IMR-90 (cell line): ENCODE data around the gene PPP2R5A. TPM values are rescaled to one million over a fixed set of nuclear protein-coding genes. Genes with fewer than 3 reads are reported as not detected.

Experiments used
- ATAC-seq: fragments of 200-7000 bp; cut with Tn5 transposase; 2 replicates; pipeline ENCODE4 v1.9.1; 2020; ENCODE audit warnings: low read depth, mild to moderate bottlenecking, moderate library complexity
- BruUV-seq: library from RNA; stranded (reverse); fragments of 400-500 nt; replicated peaks from 2 replicates; lab custom pipeline; 2021; lab: Mats Ljungman, UMichigan
- CTCF ChIA-PET: fragments of 300-600 bp; formaldehyde crosslinking; extraction: SDS; loops from one replicate; lab custom pipeline; 2021; ENCODE audit warnings: antibody characterized with exemption; lab: Yijun Ruan, JAX
- POLR2A ChIA-PET: fragments of 300-600 bp; sonication (Branson Sonifier 250); formaldehyde crosslinking; loops from one replicate; lab custom pipeline; 2022; ENCODE audit warnings: antibody characterized with exemption; ENCODE audit not compliant: unreplicated experiment; lab: Charles Lee
- DNase-seq: peaks from one replicate; pipeline ENCODE4 v3.0.0; 2013
- H2AFZ ChIP-seq: replicated peaks from 2 replicates; pipeline ENCODE3; 2013; ENCODE audit warnings: low read length, mild to moderate bottlenecking; ENCODE audit not compliant: poor library complexity
- H2AK5ac ChIP-seq: 2 replicates; pipeline ENCODE4 v1.6.1; 2013; ENCODE audit warnings: low read depth, low read length, inconsistent platforms
- H2AK9ac ChIP-seq: replicated peaks from 2 replicates; pipeline ENCODE3; 2013; ENCODE audit warnings: mild to moderate bottlenecking, low read depth, low read length, moderate library complexity; ENCODE audit not compliant: poor library complexity
- H2BK120ac ChIP-seq: 2 replicates; pipeline ENCODE4 v1.6.1; 2013; ENCODE audit warnings: low read depth, low read length, inconsistent platforms
- H2BK15ac ChIP-seq: 3 replicates; pipeline ENCODE4 v1.6.1; 2013; ENCODE audit warnings: low read depth, low read length, inconsistent platforms
- H2BK20ac ChIP-seq: 2 replicates; pipeline ENCODE4 v1.6.1; 2013; ENCODE audit warnings: low read depth, mild to moderate bottlenecking, inconsistent platforms, low read length, moderate library complexity
- H2BK5ac ChIP-seq: 2 replicates; pipeline ENCODE4 v1.6.1; 2013; ENCODE audit warnings: mild to moderate bottlenecking, low read depth, low read length, inconsistent platforms; ENCODE audit not compliant: poor library complexity, severe bottlenecking
- H3K14ac ChIP-seq: replicated peaks from 2 replicates; pipeline ENCODE4 v1.6.1; 2013; ENCODE audit warnings: low read depth, low read length, inconsistent platforms
- H3K18ac ChIP-seq: 2 replicates; pipeline ENCODE4 v1.6.1; 2013; ENCODE audit warnings: low read depth, low read length, control low read depth
- H3K23ac ChIP-seq: 2 replicates; pipeline ENCODE4 v1.6.1; 2013; ENCODE audit warnings: low read depth, low read length, inconsistent platforms
- H3K27ac ChIP-seq: 2 replicates; pipeline ENCODE4 v1.5.1; 2013; ENCODE audit warnings: mild to moderate bottlenecking, control low read depth, low read length; ENCODE audit not compliant: insufficient read depth
- H3K27me3 ChIP-seq: 2 replicates; pipeline ENCODE4 v1.6.1; 2013; ENCODE audit warnings: low read length; ENCODE audit not compliant: control insufficient read depth, insufficient read depth
- H3K36me3 ChIP-seq: 2 replicates; pipeline ENCODE4 v1.6.1; 2013; ENCODE audit warnings: low read length, mixed read lengths; ENCODE audit not compliant: control insufficient read depth, insufficient read depth
- H3K4ac ChIP-seq: 2 replicates; pipeline ENCODE4 v1.6.1; 2013; ENCODE audit warnings: low read depth, low read length, inconsistent platforms
- H3K4me1 ChIP-seq: 2 replicates; pipeline ENCODE4 v1.6.1; 2013; ENCODE audit warnings: low read length, mixed read lengths; ENCODE audit not compliant: control insufficient read depth, insufficient read depth
- H3K4me2 ChIP-seq: 2 replicates; pipeline ENCODE4 v1.6.1; 2013; ENCODE audit warnings: low read depth, mild to moderate bottlenecking, control low read depth, low read length, moderate library complexity
- H3K4me3 ChIP-seq: 2 replicates; pipeline ENCODE4 v1.5.1; 2013; ENCODE audit warnings: low read depth, mild to moderate bottlenecking, control low read depth, low read length, moderate library complexity; ENCODE audit not compliant: insufficient read depth
- H3K56ac ChIP-seq: 2 replicates; pipeline ENCODE4 v1.6.1; 2013; ENCODE audit warnings: low read length, inconsistent platforms; ENCODE audit not compliant: insufficient read depth; ENCODE audit errors: extremely low read depth
- H3K79me1 ChIP-seq, 2 experiments: 2 replicates each; pipeline ENCODE4 v1.6.1; 2013; ENCODE audit warnings: low read length in 2 of 2, inconsistent platforms in 1 of 2, low read depth in 1 of 2
- H3K9ac ChIP-seq: 2 replicates; pipeline ENCODE4 v1.6.1; 2013; ENCODE audit warnings: low read depth, low read length, control low read depth
- H3K9me1 ChIP-seq: 2 replicates; pipeline ENCODE4 v1.6.1; 2013; ENCODE audit warnings: low read length, inconsistent platforms; ENCODE audit not compliant: insufficient read depth
- H3K9me3 ChIP-seq: 2 replicates; pipeline ENCODE4 v1.6.1; 2013; ENCODE audit warnings: low read length; ENCODE audit not compliant: control insufficient read depth, insufficient read depth
- H4K20me1 ChIP-seq: 2 replicates; pipeline ENCODE4 v1.6.1; 2013; ENCODE audit warnings: low read length, inconsistent platforms; ENCODE audit not compliant: insufficient read depth
- H4K5ac ChIP-seq: 2 replicates; pipeline ENCODE4 v1.6.1; 2013; ENCODE audit warnings: mild to moderate bottlenecking, low read depth, low read length, control low read depth
- H4K8ac ChIP-seq, 2 experiments: 2 replicates each; pipeline ENCODE4 v1.6.1; 2013; ENCODE audit warnings: low read depth in 2 of 2, low read length in 2 of 2, control low read depth in 1 of 2, inconsistent platforms in 1 of 2
- H4K91ac ChIP-seq: 2 replicates; pipeline ENCODE4 v1.6.1; 2013; ENCODE audit warnings: low read depth, low read length, inconsistent platforms; ENCODE audit not compliant: insufficient read depth
- BHLHE40 ChIP-seq: fragments of 150-350 bp; IDR thresholded peaks from 2 replicates; pipeline ENCODE4 v1.6.1; 2016; ENCODE audit warnings: mild to moderate bottlenecking, low read depth, low read length
- CEBPB ChIP-seq: IDR thresholded peaks from 2 replicates; pipeline ENCODE4 v1.6.1; 2012; ENCODE audit warnings: low read depth, low read length, improper control_type of control experiment
- CHD1 ChIP-seq: IDR thresholded peaks from 2 replicates; pipeline ENCODE4 v1.6.1; 2012; ENCODE audit warnings: low read depth, low read length, improper control_type of control experiment
- FOS ChIP-seq: fragments of 150-350 bp; IDR thresholded peaks from 2 replicates; pipeline ENCODE4 v1.6.1; 2016; ENCODE audit warnings: low read depth, low read length
- MAFK ChIP-seq: IDR thresholded peaks from 2 replicates; pipeline ENCODE4 v1.6.1; 2012; ENCODE audit warnings: low read depth, low read length, improper control_type of control experiment
- MAZ ChIP-seq: IDR thresholded peaks from 2 replicates; pipeline ENCODE4 v1.6.1; 2012; ENCODE audit warnings: low read depth, mild to moderate bottlenecking, low read length, improper control_type of control experiment, moderate library complexity, borderline replicate concordance
- MXI1 ChIP-seq: IDR thresholded peaks from 2 replicates; pipeline ENCODE4 v1.6.1; 2012; ENCODE audit warnings: low read depth, mild to moderate bottlenecking, low read length, moderate library complexity, borderline replicate concordance
- NFE2L2 ChIP-seq: fragments of 150-350 bp; IDR thresholded peaks from 2 replicates; pipeline ENCODE4 v1.6.1; 2016; ENCODE audit warnings: low read depth, mild to moderate bottlenecking, low read length
- POLR2A ChIP-seq: IDR thresholded peaks from 2 replicates; pipeline ENCODE4 v1.6.1; 2012; ENCODE audit warnings: mild to moderate bottlenecking, low read depth, low read length
- RAD21 ChIP-seq: IDR thresholded peaks from 2 replicates; pipeline ENCODE4 v1.6.1; 2012; ENCODE audit warnings: low read length, improper control_type of control experiment
- RCOR1 ChIP-seq: IDR thresholded peaks from 2 replicates; pipeline ENCODE4 v1.6.1; 2012; ENCODE audit warnings: mild to moderate bottlenecking, low read length, improper control_type of control experiment; ENCODE audit not compliant: insufficient replicate concordance
- RFX5 ChIP-seq: IDR thresholded peaks from 2 replicates; pipeline ENCODE4 v1.8.0; 2012; ENCODE audit warnings: low read depth, mild to moderate bottlenecking, low read length, moderate library complexity
- SMC3 ChIP-seq: fragments of 150-350 bp; IDR thresholded peaks from 2 replicates; pipeline ENCODE4 v1.6.1; 2016; ENCODE audit warnings: low read depth, mild to moderate bottlenecking, antibody characterized with exemption, low read length, moderate library complexity
- WGBS, 2 experiments: methylation state at CpG; one replicate each; pipeline versions ENCODE4 v1.1.5 to v1.1.7; 2013; ENCODE audit warnings: missing lambda C conversion rate in 2 of 2; ENCODE audit not compliant: insufficient read length in 1 of 2; ENCODE audit errors: extremely low coverage in 2 of 2; 5-methylcytosine and 5-hydroxymethylcytosine counted together
- dilution Hi-C: fragments of 300-500 bp; cut with HindIII; formaldehyde crosslinking; loops from one replicate; pipeline ENCODE4 v1.14.3; 2018; ENCODE audit warnings: low sequenced_read_pairs; ENCODE audit not compliant: unreplicated experiment
- in situ Hi-C: fragments of 300-500 bp; cut with MboI; formaldehyde crosslinking; loops from 3 replicates; pipeline ENCODE4 v1.14.3; 2019; ENCODE audit warnings: low sequenced_read_pairs, inconsistent platforms, mixed read lengths
- intact Hi-C: fragments of 100-400 bp; cut with micrococcal nuclease; formaldehyde crosslinking; loops from 2 replicates; pipeline ENCODE4 v1.10.0; 2022
- polyA plus RNA-seq, 3 experiments: library from polyadenylated mRNA; depleted of rRNA; stranded (reverse); fragments of >200 nt; gene quantifications; 2 replicates each; pipeline ENCODE4 v1.2.3, GENCODE V29; 2012; ENCODE audit warnings: low replicate concordance in 1 of 3
- total RNA-seq: library from RNA; depleted of rRNA; stranded (reverse); fragments of >200 nt; gene quantifications from 2 replicates; pipeline ENCODE4 v1.2.3, GENCODE V29; 2012
- TF ChIP-seq, protein P1 (sequence below): fragments of 150-350 bp; IDR thresholded peaks from 2 replicates; pipeline ENCODE4 v1.6.1; 2017; ENCODE audit warnings: mild to moderate bottlenecking, antibody characterized with exemption, low read length, low read depth
- TF ChIP-seq, protein P2 (sequence below): conservative IDR thresholded peaks from 2 replicates; pipeline ENCODE4 v1.5.1; 2012; ENCODE audit warnings: mild to moderate bottlenecking, low read depth, low read length, improper control_type of control experiment
- TF ChIP-seq, protein P3 (sequence below): fragments of 150-350 bp; IDR thresholded peaks from 2 replicates; pipeline ENCODE4 v1.6.1; 2016; ENCODE audit warnings: low read depth, mild to moderate bottlenecking, low read length, moderate library complexity, borderline replicate concordance

The PPP2R5A gene
- total and polyA plus RNA-seq, 2 of the 4 experiments (the other 2 are of a cell fraction) = 8.4 to 12.6 TPM

- Histone ChIP-seq H3K36me3 (peaks cover 12% of the 10 kb centered on the region), H2AK9ac (no peak overlapping the region), H3K4me3 (no peak overlapping the region), H3K4ac (no peak overlapping the region), H2BK20ac (no peak overlapping the region), H3K4me2 (no peak overlapping the region), H3K27me3 (no peaks in the 10 kb centered on the region), H4K20me1 (no peaks in the 10 kb centered on the region), H2BK5ac (no peak overlapping the region), H3K14ac (no peak overlapping the region), H3K9me1 (no peaks in the 10 kb centered on the region), H3K4me1 (peaks cover under 1% of the 10 kb centered on the region; the same call in 1 of the 2 replicates), H2AFZ (no peak overlapping the region), H3K79me1 (no peaks in the 10 kb centered on the region), H4K5ac (no peak overlapping the region), H4K8ac (no peak overlapping the region), H2BK120ac (no peak overlapping the region), H2AK5ac (no peak overlapping the region), H4K91ac (no peak overlapping the region), H3K27ac (no peak overlapping the region), H2BK15ac (no peak overlapping the region), H3K23ac (no peak overlapping the region), H3K18ac (no peak overlapping the region), H3K56ac (no peak overlapping the region), H3K9ac (no peak overlapping the region), H3K9me3 (no peaks in the 10 kb centered on the region)
- DNase-seq (no peak), ATAC-seq (no peak)
- BruUV-seq = no TSS peak
- ChIA-PET CTCF (interaction anchor here (2.3 kb wide), 1 partner anchor 289 kb away, joined by 5 read pairs; no protein-coding TSS in a partner anchor), POLR2A (no interaction called here)
- WGBS, 2 experiments = no CpG with 5 or more reads among the region's 4 CpGs
- TF ChIP-seq CEBPB = no peak
- no peak for TF ChIP-seq MXI1
- TF ChIP-seq, protein P1, sequence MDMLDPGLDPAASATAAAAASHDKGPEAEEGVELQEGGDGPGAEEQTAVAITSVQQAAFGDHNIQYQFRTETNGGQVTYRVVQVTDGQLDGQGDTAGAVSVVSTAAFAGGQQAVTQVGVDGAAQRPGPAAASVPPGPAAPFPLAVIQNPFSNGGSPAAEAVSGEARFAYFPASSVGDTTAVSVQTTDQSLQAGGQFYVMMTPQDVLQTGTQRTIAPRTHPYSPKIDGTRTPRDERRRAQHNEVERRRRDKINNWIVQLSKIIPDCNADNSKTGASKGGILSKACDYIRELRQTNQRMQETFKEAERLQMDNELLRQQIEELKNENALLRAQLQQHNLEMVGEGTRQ = no peak
- TF ChIP-seq, protein P2, sequence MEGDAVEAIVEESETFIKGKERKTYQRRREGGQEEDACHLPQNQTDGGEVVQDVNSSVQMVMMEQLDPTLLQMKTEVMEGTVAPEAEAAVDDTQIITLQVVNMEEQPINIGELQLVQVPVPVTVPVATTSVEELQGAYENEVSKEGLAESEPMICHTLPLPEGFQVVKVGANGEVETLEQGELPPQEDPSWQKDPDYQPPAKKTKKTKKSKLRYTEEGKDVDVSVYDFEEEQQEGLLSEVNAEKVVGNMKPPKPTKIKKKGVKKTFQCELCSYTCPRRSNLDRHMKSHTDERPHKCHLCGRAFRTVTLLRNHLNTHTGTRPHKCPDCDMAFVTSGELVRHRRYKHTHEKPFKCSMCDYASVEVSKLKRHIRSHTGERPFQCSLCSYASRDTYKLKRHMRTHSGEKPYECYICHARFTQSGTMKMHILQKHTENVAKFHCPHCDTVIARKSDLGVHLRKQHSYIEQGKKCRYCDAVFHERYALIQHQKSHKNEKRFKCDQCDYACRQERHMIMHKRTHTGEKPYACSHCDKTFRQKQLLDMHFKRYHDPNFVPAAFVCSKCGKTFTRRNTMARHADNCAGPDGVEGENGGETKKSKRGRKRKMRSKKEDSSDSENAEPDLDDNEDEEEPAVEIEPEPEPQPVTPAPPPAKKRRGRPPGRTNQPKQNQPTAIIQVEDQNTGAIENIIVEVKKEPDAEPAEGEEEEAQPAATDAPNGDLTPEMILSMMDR = no peak
- TF ChIP-seq RAD21 = no peak
- TF ChIP-seq CHD1 = no peak
- no peak for TF ChIP-seq RCOR1
- TF ChIP-seq RFX5 = no peak
- no peak for TF ChIP-seq MAFK
- no peak for TF ChIP-seq POLR2A
- TF ChIP-seq, protein P3, sequence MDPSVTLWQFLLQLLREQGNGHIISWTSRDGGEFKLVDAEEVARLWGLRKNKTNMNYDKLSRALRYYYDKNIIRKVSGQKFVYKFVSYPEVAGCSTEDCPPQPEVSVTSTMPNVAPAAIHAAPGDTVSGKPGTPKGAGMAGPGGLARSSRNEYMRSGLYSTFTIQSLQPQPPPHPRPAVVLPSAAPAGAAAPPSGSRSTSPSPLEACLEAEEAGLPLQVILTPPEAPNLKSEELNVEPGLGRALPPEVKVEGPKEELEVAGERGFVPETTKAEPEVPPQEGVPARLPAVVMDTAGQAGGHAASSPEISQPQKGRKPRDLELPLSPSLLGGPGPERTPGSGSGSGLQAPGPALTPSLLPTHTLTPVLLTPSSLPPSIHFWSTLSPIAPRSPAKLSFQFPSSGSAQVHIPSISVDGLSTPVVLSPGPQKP = no peak
- TF ChIP-seq MAZ = no peak
- TF ChIP-seq SMC3 = no peak
- no peak for TF ChIP-seq BHLHE40
- TF ChIP-seq NFE2L2 = no peak
- no peak for TF ChIP-seq FOS
- in situ Hi-C loops (loop anchor here (25.0 kb wide), 1 partner anchor 673 kb away; the partner anchor contains the start of gene NEK2), dilution Hi-C loops (no loop called here), intact Hi-C loops (no loop called here)
Observed at GRCh38 chr1:212359794-212360479, 74.7 kb downstream of the PPP2R5A start.
